Measurements from ENCODE around the gene ABLIM1.

ABLIM1 gene

GRCh38 chr10:114647545-114648138 lies 10.4 kb downstream of the ABLIM1 start:
- no peak for DNase-seq (ENCODE audit: low read depth)

GRCh38 chr10:114646426-114646825 lies 11.6 kb downstream of the ABLIM1 start:
- DNase-seq (ENCODE audit: low read depth): no peak

- DNase-seq (ENCODE audit: low read depth): no peak
Measured at GRCh38 chr10:114645706-114646105, 12.4 kb downstream of the ABLIM1 start.

GRCh38 chr10:114643158-114643557 lies 14.9 kb downstream of the ABLIM1 start:
- no peak for DNase-seq (ENCODE audit: low read depth)

- no peak for DNase-seq (ENCODE audit: low read depth)
Measured at GRCh38 chr10:114642729-114643128, 15.3 kb downstream of the ABLIM1 start.

- DNase-seq (ENCODE audit: low read depth): no peak
Measured at GRCh38 chr10:114638821-114639625, 19.1 kb downstream of the ABLIM1 start.

GRCh38 chr10:114635797-114636550 lies 22.1 kb downstream of the ABLIM1 start:
- no peak for DNase-seq (ENCODE audit: low read depth)

- DNase-seq (ENCODE audit: low read depth): no peak
Measured at GRCh38 chr10:114635101-114635500, 23.0 kb downstream of the ABLIM1 start.

GRCh38 chr10:114634609-114634979 lies 23.5 kb downstream of the ABLIM1 start:
- no peak for DNase-seq (ENCODE audit: low read depth)

- no peak for DNase-seq (ENCODE audit: low read depth)
Measured at GRCh38 chr10:114632869-114633715, 25.0 kb downstream of the ABLIM1 start.

- no peak for DNase-seq (ENCODE audit: low read depth)
Measured at GRCh38 chr10:114631666-114632417, 26.2 kb downstream of the ABLIM1 start.

- DNase-seq (ENCODE audit: low read depth): no peak
Measured at GRCh38 chr10:114631090-114631665, 26.9 kb downstream of the ABLIM1 start.

GRCh38 chr10:114629824-114630730 lies 28.0 kb downstream of the ABLIM1 start:
- DNase-seq (ENCODE audit: low read depth): no peak

GRCh38 chr10:114629083-114629823 lies 28.8 kb downstream of the ABLIM1 start:
- DNase-seq (ENCODE audit: low read depth): no peak

GRCh38 chr10:114628106-114628505 lies 30.0 kb downstream of the ABLIM1 start:
- DNase-seq (ENCODE audit: low read depth): no peak

- DNase-seq (ENCODE audit: low read depth): no peak
Measured at GRCh38 chr10:114626841-114627240, 31.2 kb downstream of the ABLIM1 start.

- no peak for DNase-seq (ENCODE audit: low read depth)
Measured at GRCh38 chr10:114624951-114625780, 32.9 kb downstream of the ABLIM1 start.

GRCh38 chr10:114624422-114624821 lies 33.7 kb downstream of the ABLIM1 start:
- no peak for DNase-seq (ENCODE audit: low read depth)
